ENCODE measurements around the gene HSF2BP. TPM values are rescaled to one million over a fixed set of nuclear protein-coding genes. Genes with fewer than 3 reads are reported as not detected.

HSF2BP gene
- total RNA-seq, 1 experiment from 2014 or later, result 10.9 TPM

GRCh38 chr21:43599728-43600127 lies 59.6 kb downstream of the HSF2BP start:
- Histone ChIP-seq H3K4me1 (peaks cover 15% of the 10 kb centered on the region), H3K27me3 (replicated peaks; ENCODE audit: control insufficient read depth, insufficient read depth, low read length) (no peaks in the 10 kb centered on the region), H3K4me3 (ENCODE audit: low read depth, low read length) (no peak overlapping the region), H3K36me3 (ENCODE audit: control insufficient read depth, insufficient read depth, low read length) (no peaks in the 10 kb centered on the region), H3K9me3 (0 out of 2 replicates have a peak, but pooled peaks cover 3% of the 10 kb centered on the region)
- no peaks in the 10 kb centered on the region for H3K9me3 Mint-ChIP-seq (ENCODE audit: unreplicated experiment)
- peaks cover 18% of the 10 kb centered on the region for H3K4me1 Mint-ChIP-seq (ENCODE audit: low read depth, unreplicated experiment)
- ChIA-PET CTCF (no interaction called here), POLR2A (no interaction called here)
- no peak overlapping the region for H3K27ac Mint-ChIP-seq (ENCODE audit: unreplicated experiment)
- TF ChIP-seq CTCF (IDR thresholded peaks at IDR 0.05; ENCODE audit: insufficient read depth in 1 of 2, low read depth in 1 of 2, low read length in 1 of 2, severe bottlenecking in 1 of 2, unreplicated experiment in 1 of 2), result no peak
- H3K36me3 Mint-ChIP-seq (ENCODE audit: insufficient read depth, unreplicated experiment), result no peaks in the 10 kb centered on the region
- intact Hi-C loops (cut with micrococcal nuclease; ENCODE audit: unreplicated experiment), result no loop called here
- H3K4me3 Mint-ChIP-seq (ENCODE audit: unreplicated experiment), result no peak overlapping the region
- no peaks in the 10 kb centered on the region for H3K27me3 Mint-ChIP-seq (ENCODE audit: insufficient read depth, unreplicated experiment)
- no TSS peak for BruUV-seq (replicated peaks)
- no peak for DNase-seq

DNA sequence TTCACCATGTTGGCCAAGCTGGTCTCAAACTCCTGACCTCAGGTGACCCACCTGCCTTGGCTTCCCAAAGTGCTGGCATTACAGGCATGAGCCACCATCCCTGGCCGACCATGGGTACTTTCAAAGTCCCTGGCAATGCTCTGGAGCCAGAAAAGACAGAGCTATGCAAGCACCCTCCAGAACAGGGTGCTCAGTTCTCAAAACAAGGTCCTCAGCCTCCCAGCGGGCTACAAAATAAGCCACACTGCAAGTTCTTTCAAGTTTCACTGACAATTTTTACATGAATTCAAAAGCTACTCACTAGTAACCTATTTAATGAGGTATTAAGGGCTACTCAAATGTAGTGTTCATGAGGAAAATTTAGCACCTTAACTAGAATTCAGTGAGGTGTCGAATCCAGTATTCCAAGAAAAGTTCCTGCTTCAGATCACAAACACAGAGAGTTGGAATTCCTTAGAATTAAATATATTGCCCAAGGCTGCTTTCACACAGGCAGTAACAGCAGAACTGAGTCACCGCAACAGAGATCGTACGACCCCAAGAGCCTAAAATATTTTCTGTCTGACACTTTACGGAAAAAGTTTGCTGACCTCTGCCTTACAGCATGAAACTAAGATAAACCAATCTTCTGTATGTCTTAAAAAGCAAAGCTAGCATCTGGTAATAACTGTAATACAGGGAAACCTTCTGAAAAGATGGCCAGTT lies 60.7 kb downstream of the HSF2BP start:
- BruUV-seq (replicated peaks), result no TSS peak
- Mint-ChIP-seq H3K9me3 (ENCODE audit: unreplicated experiment) (no peaks in the 10 kb centered on the region), H3K36me3 (ENCODE audit: insufficient read depth, unreplicated experiment) (no peaks in the 10 kb centered on the region), H3K27me3 (ENCODE audit: insufficient read depth, unreplicated experiment) (no peaks in the 10 kb centered on the region), H3K4me1 (ENCODE audit: low read depth, unreplicated experiment) (peaks cover 30% of the 10 kb centered on the region), H3K4me3 (ENCODE audit: unreplicated experiment) (no peak overlapping the region), H3K27ac (ENCODE audit: unreplicated experiment) (no peak overlapping the region)
- Histone ChIP-seq H3K27me3 (replicated peaks; ENCODE audit: control insufficient read depth, insufficient read depth, low read length) (no peaks in the 10 kb centered on the region), H3K9me3 (0 out of 2 replicates have a peak, but pooled peaks cover 3% of the 10 kb centered on the region), H3K4me1 (peaks cover 24% of the 10 kb centered on the region), H3K36me3 (ENCODE audit: control insufficient read depth, insufficient read depth, low read length) (no peaks in the 10 kb centered on the region), H3K4me3 (ENCODE audit: low read depth, low read length) (no peak overlapping the region)
- DNase-seq, result no peak
- no peak for TF ChIP-seq CTCF (IDR thresholded peaks at IDR 0.05; ENCODE audit: insufficient read depth in 1 of 2, low read depth in 1 of 2, low read length in 1 of 2, severe bottlenecking in 1 of 2, unreplicated experiment in 1 of 2)
- intact Hi-C loops (cut with micrococcal nuclease; ENCODE audit: unreplicated experiment), result no loop called here
- ChIA-PET CTCF (no interaction called here), POLR2A (no interaction called here)

DNA sequence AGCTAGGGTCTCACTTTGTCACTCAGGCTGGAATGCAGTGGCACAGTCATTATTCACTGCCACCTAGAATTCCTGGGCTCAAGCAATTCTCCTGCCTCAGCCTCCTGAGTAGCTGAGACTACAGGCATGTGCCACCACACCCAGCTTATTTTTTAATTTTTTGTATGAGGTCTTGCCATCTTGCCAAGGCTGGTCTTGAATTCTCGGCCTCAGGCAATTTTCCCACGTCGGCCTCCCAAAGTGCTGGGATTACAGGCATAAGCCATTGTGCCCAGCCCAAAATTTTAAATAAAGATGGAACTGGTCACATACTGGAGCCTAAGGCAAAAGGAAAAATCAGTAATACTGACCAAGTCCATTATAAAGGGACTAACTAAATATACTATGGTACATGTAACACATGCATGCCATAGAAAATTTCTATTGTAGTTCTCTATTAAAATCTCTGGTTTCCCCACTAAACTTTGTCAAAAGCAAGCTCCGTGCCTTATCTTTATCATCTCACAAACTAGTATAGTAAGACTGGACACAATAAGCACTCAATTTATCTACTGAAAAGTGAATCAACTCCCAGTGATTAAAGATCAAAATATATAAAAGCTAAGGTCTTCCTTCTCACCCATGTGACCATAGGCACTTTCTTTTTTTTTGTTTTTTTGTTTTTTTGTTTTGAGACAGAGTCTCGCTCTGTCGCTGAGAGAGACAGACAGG lies 61.6 kb downstream of the HSF2BP start:
- intact Hi-C loops (cut with micrococcal nuclease; ENCODE audit: unreplicated experiment), result no loop called here
- Histone ChIP-seq H3K9me3 (0 out of 2 replicates have a peak, but pooled peaks cover 3% of the 10 kb centered on the region), H3K27me3 (replicated peaks; ENCODE audit: control insufficient read depth, insufficient read depth, low read length) (no peaks in the 10 kb centered on the region), H3K4me1 (peaks cover 31% of the 10 kb centered on the region), H3K4me3 (ENCODE audit: low read depth, low read length) (no peak overlapping the region), H3K36me3 (ENCODE audit: control insufficient read depth, insufficient read depth, low read length) (no peaks in the 10 kb centered on the region)
- Mint-ChIP-seq H3K4me3 (ENCODE audit: unreplicated experiment) (no peak overlapping the region), H3K27ac (ENCODE audit: unreplicated experiment) (no peak overlapping the region), H3K36me3 (ENCODE audit: insufficient read depth, unreplicated experiment) (no peaks in the 10 kb centered on the region), H3K27me3 (ENCODE audit: insufficient read depth, unreplicated experiment) (no peaks in the 10 kb centered on the region), H3K9me3 (ENCODE audit: unreplicated experiment) (no peaks in the 10 kb centered on the region), H3K4me1 (ENCODE audit: low read depth, unreplicated experiment) (peaks cover 39% of the 10 kb centered on the region)
- ChIA-PET POLR2A (no interaction called here), CTCF (interaction anchor here (0.6 kb wide), 1 partner anchor 13 kb away, joined by 3 read pairs; no protein-coding TSS in a partner anchor)
- TF ChIP-seq CTCF (IDR thresholded peaks at IDR 0.05; ENCODE audit: insufficient read depth in 1 of 2, low read depth in 1 of 2, low read length in 1 of 2, severe bottlenecking in 1 of 2, unreplicated experiment in 1 of 2), result no peak
- no TSS peak for BruUV-seq (replicated peaks)
- DNase-seq, result no peak

Data from Caco-2 (cell line).